ENCODE measurements around the gene MYO1F.

- TF ChIP-seq USF2 (IDR thresholded peaks at IDR 0.05; ENCODE audit: borderline replicate concordance, low read depth, low read length), result no peak
- no peak for TF ChIP-seq EP300 (IDR thresholded peaks at IDR 0.05; ENCODE audit: borderline replicate concordance in 1 of 2, control insufficient read depth in 1 of 2, low read depth in 2 of 2, low read length in 2 of 2)
- TF ChIP-seq FOS (IDR thresholded peaks at IDR 0.05; ENCODE audit: borderline replicate concordance, extremely low read depth, insufficient read length), result no peak
- TF ChIP-seq CTCF (IDR thresholded peaks at IDR 0.05 in 2 of 3, conservative IDR thresholded peaks at IDR 0.05 in 1 of 3; ENCODE audit: control insufficient read depth in 2 of 3, extremely low read depth in 1 of 3, insufficient read depth in 1 of 3, low read depth in 3 of 3, low read length in 3 of 3), result no peak
- TF ChIP-seq RCOR1 (conservative IDR thresholded peaks at IDR 0.05; ENCODE audit: low read depth, low read length), result no peak
- no peak for TF ChIP-seq NBN (IDR thresholded peaks at IDR 0.05)
- TF ChIP-seq BCLAF1 (IDR thresholded peaks at IDR 0.05), result no peak
Observed at GRCh38 chr19:8545743-8546142, 31.5 kb downstream of the MYO1F start.
